Prostate gland (tissue), 2 donors: ENCODE results near the gene IL12RB1.

Experiments used
- CTCF ChIP-seq, 4 experiments: fragments of 200-600 bp in 2 of 4; fragments of 450-650 bp in 2 of 4; sonication (generic) in 2 of 4; IDR thresholded peaks; 1 replicate in 3 of 4; 2 replicates in 1 of 4; pipeline ENCODE4 v1.5.1; 2016 to 2019; ENCODE audit warnings: antibody characterized with exemption in 4 of 4, mild to moderate bottlenecking in 2 of 4, moderate library complexity in 2 of 4
- POLR2A ChIP-seq: fragments of 450-650 bp; IDR thresholded peaks from one replicate; pipeline ENCODE4 v1.6.1; 2016; ENCODE audit warnings: antibody characterized with exemption, mild to moderate bottlenecking
- POLR2AphosphoS5 ChIP-seq: sonication (generic); formaldehyde crosslinking; IDR thresholded peaks from one replicate; pipeline ENCODE4 v1.6.1; 2017; ENCODE audit warnings: antibody characterized with exemption

GRCh38 chr19:18023622-18024251 lies 63.0 kb downstream of the IL12RB1 start:
- TF ChIP-seq POLR2A (no peak), CTCF (IDR thresholded peaks at IDR 0.05) (no peak), POLR2AphosphoS5 (peak; percentile 58)
